Left colon (tissue), 2 donors: Measurements from ENCODE around the gene SLC35B4. TPM values are rescaled to one million over a fixed set of nuclear protein-coding genes. Genes with fewer than 3 reads are reported as not detected.

ENCODE experiments used
- ATAC-seq: fragments of 200-7000 bp; cut with Tn5 transposase; one replicate; pipeline ENCODE4 v1.9.1; 2020; ENCODE audit warnings: mild to moderate bottlenecking, moderate library complexity
- DNase-seq, 2 donors: peaks; one replicate each; pipeline ENCODE4 v3.0.0-alpha.2; 2020
- intact Hi-C, 2 donors: fragments of 100-400 bp; cut with DNase I in 1 of 2; cut with micrococcal nuclease in 1 of 2; formaldehyde crosslinking; loops; one replicate each; pipeline versions ENCODE4 v1.11.2 to v1.14.0; 2022; cut with DNase I, micrococcal nuclease
- total RNA-seq, 2 donors: library from RNA; stranded (reverse); fragmentation: NEBNext Ultra II Directional; extraction: Animal tissue kit (Norgen Biotek cat#: 25700); gene quantifications; one replicate each; pipeline ENCODE4 v1.2.1, GENCODE V29; 2021
- donor health status: DM: no; HTN: no; CAD: no.
- donor health status: DM: yes; HTN: yes; CAD: no.

The SLC35B4 gene
- total RNA-seq, 2 donors from 2014 or later: 6.5 to 8.8 TPM

DNA sequence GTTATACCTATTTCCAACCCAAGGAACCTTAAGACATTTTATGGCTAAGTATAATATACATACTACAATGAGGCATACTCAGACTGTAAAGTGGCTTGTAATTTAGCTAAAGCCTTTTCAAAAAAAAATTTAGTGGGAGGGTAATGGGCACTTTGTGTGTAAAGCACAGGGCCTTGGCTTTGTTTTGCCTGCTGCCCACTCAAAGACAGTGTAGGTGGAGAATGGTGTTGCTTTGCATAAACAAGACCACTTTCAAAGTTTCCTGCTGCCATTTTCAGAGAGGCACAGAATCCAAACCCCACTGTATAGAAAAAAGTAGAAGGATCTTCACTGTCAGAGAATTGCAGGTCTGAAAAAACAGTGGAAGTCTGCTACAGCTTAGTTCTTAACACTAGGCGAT, 21.2 kb upstream of the SLC35B4 start:
- no peak for ATAC-seq
- intact Hi-C loops: no loop called here
- DNase-seq: no peak

- intact Hi-C loops: no loop called here
- ATAC-seq (no peak), DNase-seq (no peak)
Observed at GRCh38 chr7:134334408-134334807, 17.7 kb upstream of the SLC35B4 start.

DNA sequence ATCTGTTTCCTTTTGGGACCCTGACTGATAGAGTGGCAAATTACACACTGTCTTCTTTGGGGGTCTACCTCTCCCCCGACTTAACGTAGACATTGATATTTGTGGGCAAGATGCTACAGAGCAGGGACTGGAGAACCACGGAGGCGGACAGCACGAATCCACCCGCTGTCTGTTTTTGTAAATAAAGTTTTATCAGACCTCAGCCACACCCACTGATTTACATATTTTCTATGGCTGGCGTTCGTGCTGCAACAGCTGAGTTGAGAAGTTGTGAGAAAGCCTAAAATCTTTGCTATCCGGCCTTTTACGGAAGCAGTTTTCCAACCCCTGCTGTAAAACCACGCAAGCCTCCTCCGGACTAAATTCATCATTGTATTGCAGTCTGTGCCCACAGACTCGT, 17.2 kb upstream of the SLC35B4 start:
- intact Hi-C loops: no loop called here
- no peak for ATAC-seq

GRCh38 chr7:134332892-134333291, 16.2 kb upstream of the SLC35B4 start:
- intact Hi-C loops: no loop called here
- DNase-seq (no peak), ATAC-seq (no peak)

More for the DNA sequence above, 17.2 kb upstream of the SLC35B4 start:
- no peak for DNase-seq

DNA sequence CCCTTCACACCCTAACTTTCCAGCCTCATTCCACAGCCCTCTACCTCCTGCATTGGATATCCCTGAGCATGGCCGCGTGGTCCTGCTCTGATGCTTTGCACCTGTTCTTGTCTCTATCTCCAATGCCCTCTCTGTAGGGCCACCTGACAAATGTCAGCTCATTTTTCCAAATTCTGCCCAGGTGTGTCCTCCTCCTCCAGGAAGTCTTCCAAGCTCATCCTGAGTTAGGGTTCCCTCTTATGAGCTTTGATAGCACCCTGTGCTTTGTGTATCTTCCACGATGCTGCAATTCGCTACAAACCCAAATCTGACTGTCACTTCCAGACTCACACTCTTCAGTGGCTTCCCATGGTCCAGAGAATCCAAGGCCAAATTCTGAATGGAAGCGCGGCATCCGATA, 14.7 kb upstream of the SLC35B4 start:
- ATAC-seq (no peak), DNase-seq (no peak)
- intact Hi-C loops: no loop called here

DNA sequence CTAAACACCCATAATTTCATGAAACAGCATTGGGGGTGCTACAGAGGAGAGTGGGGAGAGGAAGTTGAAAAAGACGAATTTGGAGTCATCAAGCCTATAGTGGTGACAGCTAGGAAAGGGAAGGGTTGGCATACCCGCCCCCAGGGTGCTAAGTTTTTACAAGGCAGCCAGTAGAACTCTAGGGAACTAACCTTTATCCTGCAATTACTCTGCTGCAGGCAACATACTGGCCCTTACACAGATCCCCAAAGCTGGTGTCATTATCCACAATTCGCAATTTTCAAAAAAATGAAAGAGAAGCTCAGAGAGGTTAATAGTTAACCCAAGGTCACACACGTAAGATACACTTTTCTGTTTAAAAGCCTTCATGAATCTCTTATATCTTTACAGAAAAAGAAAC, 14.2 kb upstream of the SLC35B4 start:
- intact Hi-C loops: no loop called here
- ATAC-seq (peak; percentile 63), DNase-seq (no peak)

DNA sequence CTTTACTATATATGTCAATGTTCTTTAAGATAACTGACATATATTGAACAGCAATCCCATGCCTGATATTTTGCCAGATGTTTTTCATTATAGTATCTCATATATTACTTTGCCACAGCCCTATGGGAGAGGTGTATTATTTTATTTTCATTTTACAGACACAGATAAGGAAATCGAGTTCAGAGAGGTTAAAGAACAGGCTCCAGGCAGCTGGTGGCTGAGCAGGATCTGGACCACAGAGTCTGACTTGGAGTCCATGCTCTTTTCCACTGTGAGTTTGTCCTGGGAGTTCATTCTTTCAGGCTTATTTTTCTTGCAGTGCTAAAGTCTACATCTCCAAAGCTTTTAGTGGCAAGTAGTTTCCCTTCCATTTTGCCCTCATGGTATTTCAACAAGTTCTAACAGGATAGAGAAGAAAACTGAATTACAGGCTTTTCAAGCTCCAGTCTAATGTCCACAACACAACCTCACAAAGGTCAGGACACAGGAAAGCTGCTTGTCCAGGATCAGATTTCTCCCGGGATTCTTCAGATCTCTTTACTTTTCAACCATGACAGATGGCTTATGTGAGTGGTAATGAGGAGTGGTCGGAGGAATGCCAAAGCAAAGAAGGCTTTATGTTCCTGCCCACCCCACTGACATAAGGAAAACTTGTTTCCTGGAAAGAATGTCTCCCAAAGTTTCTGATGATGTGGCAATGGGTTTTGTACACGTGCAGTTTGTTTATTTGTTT, 13.1 kb upstream of the SLC35B4 start:
- ATAC-seq (peak; percentile 68), DNase-seq (no peak)
- intact Hi-C loops: no loop called here

DNA sequence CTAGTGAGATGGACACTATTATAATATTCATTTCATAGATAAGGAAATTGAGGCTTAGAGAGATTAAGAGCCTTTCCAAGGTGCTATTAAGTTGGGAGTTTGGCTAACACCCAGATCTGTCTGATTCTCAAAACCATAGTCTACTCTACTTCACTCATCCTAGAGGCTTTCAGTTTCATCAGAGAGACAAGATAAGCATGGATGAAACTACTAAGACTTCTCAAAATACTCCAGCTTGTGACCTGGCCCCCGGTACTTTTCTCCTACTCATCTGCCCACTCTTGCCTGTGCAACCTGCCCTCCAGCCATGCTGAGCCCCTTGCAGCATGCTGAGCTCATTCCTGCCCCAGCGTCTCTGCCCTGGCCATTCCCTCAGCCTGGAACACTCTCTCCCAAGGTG, 12.2 kb upstream of the SLC35B4 start:
- DNase-seq: no peak
- intact Hi-C loops: no loop called here
- ATAC-seq: no peak

DNA sequence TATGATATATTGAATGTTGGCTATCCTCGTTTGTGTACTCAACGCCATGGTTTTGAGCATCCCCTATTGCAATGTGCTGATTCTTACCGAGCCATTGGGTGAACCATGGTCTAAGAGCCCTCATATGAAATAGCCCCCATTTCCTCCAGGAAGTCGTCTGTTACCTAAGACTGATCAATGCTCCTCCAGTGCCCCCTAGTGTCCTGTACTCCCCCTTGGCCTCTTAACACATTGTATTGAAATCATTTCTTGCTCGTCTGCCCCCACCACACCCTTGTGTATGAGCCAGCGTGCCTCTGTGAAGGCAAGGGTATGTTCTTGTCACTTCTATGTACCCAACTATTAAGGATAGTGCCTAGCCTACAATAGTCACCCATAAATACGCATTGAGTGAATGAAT, 11.2 kb upstream of the SLC35B4 start:
- intact Hi-C loops: no loop called here
- DNase-seq: peak in 1 of 2 donors; percentile 59
- ATAC-seq: peak; percentile 68

GRCh38 chr7:134324107-134324506, 7.4 kb upstream of the SLC35B4 start:
- ATAC-seq (no peak), DNase-seq (no peak)
- intact Hi-C loops: no loop called here

DNA sequence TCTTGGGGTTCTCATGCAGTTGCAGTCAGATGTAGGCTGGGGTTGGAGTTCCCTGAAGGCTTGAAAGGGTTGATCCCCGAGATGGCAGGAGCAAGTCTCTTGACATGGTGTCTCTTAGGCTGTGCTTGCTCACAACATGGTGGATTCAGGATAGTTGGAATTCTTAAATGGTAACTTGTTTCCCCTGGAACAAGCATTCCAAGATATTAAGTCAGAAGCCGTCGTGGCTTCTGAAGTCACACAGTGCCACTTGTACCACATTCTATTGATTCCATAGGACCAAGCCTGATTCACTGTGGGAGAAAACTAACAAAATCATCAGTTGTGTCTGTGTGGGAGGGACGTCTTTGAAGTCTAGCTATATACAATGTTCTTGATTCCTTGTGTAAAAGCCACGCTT, 3.5 kb upstream of the SLC35B4 start:
- ATAC-seq: no peak
- intact Hi-C loops: no loop called here
- DNase-seq: no peak

DNA sequence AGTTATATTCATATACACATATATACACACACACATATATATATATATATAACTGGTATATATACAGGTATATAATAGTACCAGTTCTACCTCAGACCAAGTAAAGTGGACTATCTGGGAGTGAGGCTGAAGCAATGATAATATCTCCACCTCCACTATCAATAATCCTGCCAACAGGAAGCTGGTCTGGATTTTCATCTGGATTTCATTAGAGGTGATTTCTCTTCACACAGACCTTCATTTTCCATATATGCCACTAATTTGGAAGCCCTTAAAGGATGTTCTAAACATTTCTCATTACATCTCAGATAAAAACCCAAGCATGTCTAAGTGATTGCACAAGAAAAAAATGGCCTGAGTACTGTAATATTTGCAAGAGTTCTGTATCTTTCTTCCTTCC, 1.7 kb upstream of the SLC35B4 start:
- intact Hi-C loops: loop anchor here in 1 of 2 donors (10.0 kb wide), 1 partner anchor 1234 kb away; the partner anchor contains the start of gene CHCHD3
- DNase-seq: no peak
- ATAC-seq: no peak

- no peak for DNase-seq
- intact Hi-C loops: loop anchor here in 1 of 2 donors (10.0 kb wide), 1 partner anchor 1233 kb away; the partner anchor contains the start of gene CHCHD3
- no peak for ATAC-seq
Observed at GRCh38 chr7:134317434-134317833, 704 bp upstream of the SLC35B4 start.

GRCh38 chr7:134315679-134316538, 821 bp downstream of the SLC35B4 start:
- intact Hi-C loops: loop anchor here in 1 of 2 donors (10.0 kb wide), 1 partner anchor 1231 kb away; the partner anchor contains the start of gene CHCHD3
- DNase-seq: no peak
- peak; percentile 22 for ATAC-seq

DNA sequence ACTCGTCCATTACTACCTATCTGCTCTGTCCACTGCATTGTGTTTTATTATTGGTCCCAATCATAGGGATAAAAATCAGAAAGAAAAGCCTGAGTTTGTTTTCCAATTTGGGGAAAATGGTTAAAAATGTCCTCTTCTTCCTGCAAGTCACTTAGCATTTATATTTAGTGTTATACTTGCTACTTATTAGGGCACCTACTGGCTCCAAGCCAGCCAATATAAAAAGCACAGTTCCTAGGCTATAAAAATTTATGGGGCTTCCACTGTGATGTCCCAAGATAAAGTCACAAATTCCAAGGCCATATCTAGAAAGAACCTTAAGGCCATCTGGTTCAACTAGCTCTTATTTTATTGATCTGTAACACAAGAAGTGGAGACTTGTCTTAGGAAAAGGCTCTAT, 3.2 kb downstream of the SLC35B4 start:
- ATAC-seq (peak; percentile 31), DNase-seq (peak; percentile 32 to 57)
- intact Hi-C loops: loop anchor here in 1 of 2 donors (10.0 kb wide), 1 partner anchor 1229 kb away; the partner anchor contains the start of gene CHCHD3

DNA sequence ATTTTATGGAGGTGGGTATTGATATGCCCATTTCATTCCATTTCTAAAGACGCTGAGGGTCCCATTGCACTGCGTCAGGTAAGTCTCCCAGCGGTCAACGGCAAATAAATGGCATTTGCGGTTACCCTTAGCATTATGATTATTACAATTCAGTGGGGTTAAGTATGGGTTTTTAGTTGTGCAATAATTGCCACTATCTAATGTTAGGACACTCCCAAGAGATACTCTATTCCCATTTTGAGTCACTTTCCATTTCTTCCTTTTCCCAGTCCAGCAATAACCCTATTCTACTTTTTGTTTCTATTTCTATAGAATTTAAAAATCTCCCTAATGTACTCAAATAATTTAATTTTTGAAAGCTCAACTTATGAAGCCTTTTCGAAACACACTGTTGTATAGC, 4.0 kb downstream of the SLC35B4 start:
- intact Hi-C loops: loop anchor here in 1 of 2 donors (10.0 kb wide), 1 partner anchor 1228 kb away; the partner anchor contains the start of gene CHCHD3
- DNase-seq (no peak), ATAC-seq (no peak)

DNA sequence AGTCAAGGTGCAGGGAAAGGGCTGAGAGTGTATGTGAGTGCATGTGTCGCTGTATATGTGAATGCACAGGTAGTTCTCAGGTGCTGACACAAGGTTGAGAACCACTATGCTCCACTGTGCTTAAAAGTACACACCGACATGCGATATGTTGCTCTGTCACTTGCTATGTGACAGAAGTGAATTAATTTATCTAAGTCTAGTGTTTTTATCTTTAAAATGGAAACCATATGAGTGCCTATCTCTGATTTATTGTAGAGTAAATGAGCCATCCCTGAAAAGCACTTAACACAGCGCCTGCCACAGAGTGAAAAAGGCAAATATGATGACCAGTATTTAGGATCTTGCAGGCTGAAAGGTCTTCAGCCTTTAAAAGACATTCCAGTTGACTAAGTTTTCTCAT, 4.9 kb downstream of the SLC35B4 start:
- ATAC-seq (no peak), DNase-seq (no peak)
- intact Hi-C loops: loop anchor here in 1 of 2 donors (10.0 kb wide), 1 partner anchor 1227 kb away; the partner anchor contains the start of gene CHCHD3

DNA sequence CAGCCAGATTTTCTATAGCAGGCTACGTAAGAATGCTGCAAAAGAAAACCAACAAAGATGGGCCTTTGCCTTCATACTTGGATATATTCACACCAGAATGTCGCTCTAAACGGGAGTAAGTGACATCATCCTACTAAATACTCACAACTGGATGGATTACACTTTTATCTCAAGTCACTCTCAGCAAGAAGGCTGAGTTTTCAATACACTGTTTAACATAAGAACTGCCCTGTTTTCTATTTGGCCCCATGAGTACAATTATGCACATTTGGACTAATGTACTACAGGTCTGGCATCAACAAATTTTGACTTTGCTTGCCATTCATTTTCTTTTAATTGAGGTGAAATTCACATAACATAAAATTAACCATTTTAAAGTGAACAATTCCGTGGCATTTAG, 8.2 kb downstream of the SLC35B4 start:
- no peak for DNase-seq
- intact Hi-C loops: no loop called here
- no peak for ATAC-seq

DNA sequence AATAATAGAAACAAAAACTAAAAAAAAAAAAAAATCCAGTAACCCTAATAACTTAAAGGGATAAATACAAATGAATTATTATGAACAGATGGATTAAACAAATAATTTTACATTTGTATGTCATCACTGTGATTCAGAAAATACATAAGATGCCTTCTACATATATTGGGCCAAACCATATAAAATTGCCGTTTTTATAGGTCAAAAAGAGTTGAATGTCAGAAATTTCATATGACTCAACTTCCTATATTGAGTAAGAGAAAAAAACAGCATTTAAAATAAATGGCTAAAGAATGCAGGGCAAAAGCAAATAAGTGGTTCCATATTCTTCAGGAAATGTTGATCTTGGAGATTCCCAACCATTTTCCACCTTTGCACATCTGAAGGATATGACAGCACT, 9.4 kb downstream of the SLC35B4 start:
- intact Hi-C loops: no loop called here
- DNase-seq (no peak), ATAC-seq (no peak)

DNA sequence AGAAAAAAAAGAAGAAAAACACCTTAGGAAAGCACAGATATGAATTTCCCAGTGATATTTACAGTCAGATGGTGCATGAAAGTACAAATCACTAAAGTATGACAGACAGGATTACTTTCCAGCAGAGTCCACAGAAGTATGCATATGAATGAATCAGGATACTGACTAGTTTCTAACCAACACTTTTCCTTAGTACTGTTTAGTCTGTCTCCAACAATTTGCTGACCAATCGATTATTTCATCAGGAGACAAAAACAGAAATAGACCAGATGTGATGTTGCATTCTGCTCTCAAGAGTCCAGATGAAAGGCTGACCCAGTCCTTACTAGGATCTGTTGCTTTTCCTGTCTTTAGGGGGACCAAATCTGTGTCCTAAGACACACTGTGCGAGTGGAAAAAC, 14.6 kb downstream of the SLC35B4 start:
- intact Hi-C loops: no loop called here
- no peak for DNase-seq
- no peak for ATAC-seq
